ENCODE results near the gene UGT1A5.

DNA sequence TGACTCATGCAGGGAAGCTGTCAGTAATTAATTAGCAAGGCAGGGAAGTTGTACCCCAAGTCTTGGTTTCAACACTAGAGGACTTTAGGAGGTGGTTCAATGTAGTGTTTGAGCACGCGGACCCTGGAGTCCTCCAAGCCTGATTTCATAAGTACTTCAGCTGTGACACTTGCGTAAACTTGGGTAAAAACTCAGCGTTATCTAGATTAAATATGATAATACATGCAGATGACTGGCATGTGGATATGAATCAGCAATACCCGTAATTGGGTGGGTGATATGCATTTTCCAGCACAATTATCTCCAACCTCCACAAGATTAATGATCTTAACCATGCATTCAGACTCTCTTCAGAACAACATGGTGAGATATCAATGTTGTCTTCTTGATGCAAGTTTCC lies 25.8 kb upstream of the UGT1A5 start:
- TF ChIP-seq, protein P1, sequence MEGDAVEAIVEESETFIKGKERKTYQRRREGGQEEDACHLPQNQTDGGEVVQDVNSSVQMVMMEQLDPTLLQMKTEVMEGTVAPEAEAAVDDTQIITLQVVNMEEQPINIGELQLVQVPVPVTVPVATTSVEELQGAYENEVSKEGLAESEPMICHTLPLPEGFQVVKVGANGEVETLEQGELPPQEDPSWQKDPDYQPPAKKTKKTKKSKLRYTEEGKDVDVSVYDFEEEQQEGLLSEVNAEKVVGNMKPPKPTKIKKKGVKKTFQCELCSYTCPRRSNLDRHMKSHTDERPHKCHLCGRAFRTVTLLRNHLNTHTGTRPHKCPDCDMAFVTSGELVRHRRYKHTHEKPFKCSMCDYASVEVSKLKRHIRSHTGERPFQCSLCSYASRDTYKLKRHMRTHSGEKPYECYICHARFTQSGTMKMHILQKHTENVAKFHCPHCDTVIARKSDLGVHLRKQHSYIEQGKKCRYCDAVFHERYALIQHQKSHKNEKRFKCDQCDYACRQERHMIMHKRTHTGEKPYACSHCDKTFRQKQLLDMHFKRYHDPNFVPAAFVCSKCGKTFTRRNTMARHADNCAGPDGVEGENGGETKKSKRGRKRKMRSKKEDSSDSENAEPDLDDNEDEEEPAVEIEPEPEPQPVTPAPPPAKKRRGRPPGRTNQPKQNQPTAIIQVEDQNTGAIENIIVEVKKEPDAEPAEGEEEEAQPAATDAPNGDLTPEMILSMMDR (conservative IDR thresholded peaks at IDR 0.05) = no peak
- TF ChIP-seq ZFX (IDR thresholded peaks at IDR 0.05) = no peak
